ENCODE results near the gene RXRB. TPM values are rescaled to one million over a fixed set of nuclear protein-coding genes. Genes with fewer than 3 reads are reported as not detected.

The RXRB gene
- total RNA-seq, 2 donors from 2014 or later = 33.4 to 36.3 TPM

DNA sequence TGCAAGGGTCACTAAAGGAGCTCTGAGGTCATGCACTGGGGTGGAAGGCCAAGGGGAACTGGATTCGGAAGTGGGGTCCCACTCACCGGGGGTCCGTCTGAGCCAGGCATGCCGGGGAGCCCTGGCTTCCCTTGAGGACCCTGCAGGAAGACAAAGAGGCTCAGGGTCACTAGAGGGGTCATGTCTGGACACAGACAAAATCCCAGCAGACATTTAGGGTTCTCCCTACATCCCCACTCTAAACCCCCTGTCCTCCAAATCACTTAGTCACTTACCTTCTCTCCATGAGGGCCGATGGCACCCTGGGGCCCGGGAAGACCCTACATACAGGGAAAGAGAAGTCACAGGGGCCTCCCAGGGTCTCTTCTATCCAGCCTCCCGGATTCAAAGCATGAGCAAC lies 23.6 kb downstream of the RXRB start:
- H3K36me3 ChIP-seq = no peaks in the 10 kb centered on the region

DNA sequence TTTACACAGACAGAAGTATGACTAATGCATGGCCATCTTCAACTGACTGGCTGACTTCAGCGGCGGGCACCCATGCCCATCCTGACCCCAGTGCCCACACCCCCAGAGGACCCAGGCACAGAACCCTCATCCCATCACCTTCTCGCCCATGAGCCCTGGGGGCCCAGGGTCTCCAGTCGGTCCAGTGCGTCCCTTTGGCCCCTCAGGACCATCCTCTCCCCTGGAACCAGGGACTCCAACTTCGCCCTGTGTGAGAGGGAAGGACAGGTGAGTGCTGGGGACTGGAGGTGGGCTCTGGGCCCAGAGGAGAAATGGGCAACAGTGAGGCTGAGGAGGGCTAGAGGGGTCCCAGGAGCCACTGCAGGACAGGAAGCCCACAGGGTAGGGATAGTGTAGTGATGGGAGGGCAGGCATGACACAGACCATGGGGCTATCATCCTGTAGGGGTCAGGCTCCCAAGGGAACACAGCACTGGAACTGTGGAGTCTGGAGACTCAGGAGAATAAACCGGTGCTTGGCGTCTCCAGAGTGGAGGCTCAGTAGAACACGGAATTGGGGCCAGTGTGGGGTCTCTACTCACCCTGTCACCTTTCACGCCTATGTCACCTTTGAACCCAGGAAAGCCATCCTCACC lies 24.9 kb downstream of the RXRB start:
- no peak for DNase-seq
- no peaks in the 10 kb centered on the region for H3K27me3 ChIP-seq
- intact Hi-C loops (cut with DNase I) = no loop called here
- H3K9me3 ChIP-seq = no peaks in the 10 kb centered on the region
- TF ChIP-seq, protein P1, sequence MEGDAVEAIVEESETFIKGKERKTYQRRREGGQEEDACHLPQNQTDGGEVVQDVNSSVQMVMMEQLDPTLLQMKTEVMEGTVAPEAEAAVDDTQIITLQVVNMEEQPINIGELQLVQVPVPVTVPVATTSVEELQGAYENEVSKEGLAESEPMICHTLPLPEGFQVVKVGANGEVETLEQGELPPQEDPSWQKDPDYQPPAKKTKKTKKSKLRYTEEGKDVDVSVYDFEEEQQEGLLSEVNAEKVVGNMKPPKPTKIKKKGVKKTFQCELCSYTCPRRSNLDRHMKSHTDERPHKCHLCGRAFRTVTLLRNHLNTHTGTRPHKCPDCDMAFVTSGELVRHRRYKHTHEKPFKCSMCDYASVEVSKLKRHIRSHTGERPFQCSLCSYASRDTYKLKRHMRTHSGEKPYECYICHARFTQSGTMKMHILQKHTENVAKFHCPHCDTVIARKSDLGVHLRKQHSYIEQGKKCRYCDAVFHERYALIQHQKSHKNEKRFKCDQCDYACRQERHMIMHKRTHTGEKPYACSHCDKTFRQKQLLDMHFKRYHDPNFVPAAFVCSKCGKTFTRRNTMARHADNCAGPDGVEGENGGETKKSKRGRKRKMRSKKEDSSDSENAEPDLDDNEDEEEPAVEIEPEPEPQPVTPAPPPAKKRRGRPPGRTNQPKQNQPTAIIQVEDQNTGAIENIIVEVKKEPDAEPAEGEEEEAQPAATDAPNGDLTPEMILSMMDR (IDR thresholded peaks at IDR 0.05) = no peak
- H3K4me1 ChIP-seq = no peaks in the 10 kb centered on the region
- H3K27ac ChIP-seq = no peak overlapping the region
- no peak overlapping the region for H3K4me3 ChIP-seq
- no peak overlapping the region for H3K9ac ChIP-seq (ENCODE audit: low read depth in 2 of 2, low read length in 2 of 2)
- H3K36me3 ChIP-seq = no peaks in the 10 kb centered on the region

More for the DNA sequence above, 23.6 kb downstream of the RXRB start:
- H3K27me3 ChIP-seq = no peaks in the 10 kb centered on the region
- H3K27ac ChIP-seq = no peak overlapping the region
- no peaks in the 10 kb centered on the region for H3K9me3 ChIP-seq
- no peak overlapping the region for H3K4me3 ChIP-seq
- no peak overlapping the region for H3K9ac ChIP-seq (ENCODE audit: low read depth in 2 of 2, low read length in 2 of 2)
- intact Hi-C loops (cut with DNase I) = no loop called here
- TF ChIP-seq, protein P1 (IDR thresholded peaks at IDR 0.05) = no peak
- H3K4me1 ChIP-seq = no peaks in the 10 kb centered on the region
- DNase-seq = no peak

DNA sequence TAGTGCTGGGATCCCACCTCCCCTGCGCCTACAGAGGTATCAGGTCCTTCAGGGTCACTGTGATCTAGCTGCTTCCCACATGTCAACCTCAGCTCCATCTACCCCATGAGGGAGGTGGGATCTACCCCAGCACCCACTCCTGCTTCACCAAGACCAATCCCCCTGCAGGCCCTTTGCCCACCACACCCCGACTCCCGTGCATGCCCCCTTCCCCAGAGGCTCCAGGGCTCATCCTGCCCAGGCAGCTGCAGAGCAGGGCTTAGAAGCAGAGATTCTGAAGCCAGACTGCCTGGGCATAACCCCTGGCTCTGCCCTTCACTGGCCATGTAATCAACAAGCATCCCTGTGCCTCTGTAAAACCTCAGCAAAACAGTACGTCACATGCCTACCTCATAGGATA lies 25.7 kb downstream of the RXRB start:
- TF ChIP-seq, protein P1 (IDR thresholded peaks at IDR 0.05) = no peak
- Histone ChIP-seq H3K9me3 (no peaks in the 10 kb centered on the region), H3K36me3 (no peaks in the 10 kb centered on the region), H3K4me3 (no peak overlapping the region), H3K4me1 (no peaks in the 10 kb centered on the region), H3K9ac (ENCODE audit: low read depth in 2 of 2, low read length in 2 of 2) (no peak overlapping the region), H3K27ac (no peak overlapping the region), H3K27me3 (no peaks in the 10 kb centered on the region)
- no peak for DNase-seq
- intact Hi-C loops (cut with DNase I) = no loop called here

DNA sequence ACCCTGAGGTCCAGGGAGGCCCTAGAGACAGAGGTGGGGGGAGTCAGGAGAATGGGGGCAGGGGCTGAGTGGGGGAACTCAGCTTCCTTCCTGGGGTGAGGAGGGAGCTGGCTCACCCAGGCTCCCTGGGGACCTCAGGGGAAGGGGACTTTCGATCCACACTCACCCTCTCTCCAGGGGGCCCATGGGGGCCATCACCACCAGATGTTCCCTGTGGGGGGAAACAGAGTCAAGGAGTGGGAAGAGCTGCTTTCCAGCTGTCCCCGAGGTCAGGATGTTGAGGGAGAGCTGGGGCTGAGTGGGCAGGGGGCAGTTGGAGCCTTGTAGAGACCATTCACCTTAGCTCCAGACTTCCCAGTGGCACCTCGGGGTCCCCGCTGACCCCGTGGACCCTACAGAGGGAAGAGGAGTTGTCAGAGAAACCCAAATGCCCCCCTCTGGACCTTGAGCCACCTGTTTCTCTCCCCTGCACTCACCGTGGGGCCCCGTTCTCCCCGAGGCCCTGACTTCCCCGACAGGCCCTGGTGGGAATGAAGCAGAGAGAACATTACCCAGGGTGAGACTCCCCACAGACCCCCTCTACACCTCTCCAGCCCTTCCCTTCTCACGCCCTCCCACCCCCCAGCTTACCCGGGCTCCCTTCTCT lies 26.8 kb downstream of the RXRB start:
- TF ChIP-seq, protein P1 (IDR thresholded peaks at IDR 0.05) = no peak
- intact Hi-C loops (cut with DNase I) = no loop called here
- Histone ChIP-seq H3K9ac (ENCODE audit: low read depth in 2 of 2, low read length in 2 of 2) (no peak overlapping the region), H3K4me1 (no peaks in the 10 kb centered on the region), H3K27me3 (no peaks in the 10 kb centered on the region), H3K4me3 (no peak overlapping the region), H3K9me3 (no peaks in the 10 kb centered on the region), H3K27ac (no peak overlapping the region), H3K36me3 (no peaks in the 10 kb centered on the region)
- DNase-seq = no peak

DNA sequence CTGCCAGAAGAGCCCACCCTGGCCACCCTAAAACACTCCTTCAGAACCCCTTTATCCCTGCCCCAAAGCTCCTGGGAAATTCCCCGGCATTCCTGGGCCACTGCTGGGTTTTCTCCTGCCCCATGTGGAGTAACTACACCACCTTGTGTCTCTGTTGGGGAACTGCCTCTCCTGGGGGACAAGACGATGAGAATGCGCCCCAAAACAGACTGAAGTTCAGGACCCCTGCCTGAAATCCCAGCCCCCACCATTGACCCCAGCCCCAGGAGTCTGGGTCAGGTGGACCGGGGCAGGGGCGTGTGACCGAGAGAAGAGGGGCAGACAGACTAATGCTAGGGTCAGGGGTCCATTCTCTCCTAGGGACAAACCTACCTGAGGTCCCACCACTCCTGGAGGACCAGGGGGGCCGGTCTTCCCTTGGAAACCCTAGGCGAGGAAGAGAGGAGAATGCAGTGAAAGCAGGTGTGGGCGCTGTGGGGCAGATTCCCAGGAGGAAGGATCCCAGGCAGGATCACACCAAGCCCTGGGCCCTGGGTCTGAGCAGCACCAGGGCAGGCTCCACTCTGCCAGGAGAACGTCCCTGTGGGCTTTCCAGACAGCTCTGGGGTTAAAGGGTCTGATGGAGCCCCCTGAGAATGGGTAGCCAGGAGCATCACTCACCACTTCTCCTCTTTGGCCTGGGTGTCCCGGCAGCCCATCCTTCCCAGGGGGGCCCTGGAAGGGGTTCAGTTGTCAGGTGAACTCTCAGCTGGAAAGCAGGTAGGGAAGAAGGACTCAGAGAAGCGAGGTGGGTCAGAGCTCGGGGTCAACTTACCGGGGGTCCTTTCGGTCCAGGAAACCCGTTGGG lies 27.6 kb downstream of the RXRB start:
- TF ChIP-seq, protein P1 (IDR thresholded peaks at IDR 0.05) = peak; percentile 50
- DNase-seq = no peak
- intact Hi-C loops (cut with DNase I) = no loop called here
- no peaks in the 10 kb centered on the region for H3K27me3 ChIP-seq
- no peak overlapping the region for H3K9ac ChIP-seq (ENCODE audit: low read depth in 2 of 2, low read length in 2 of 2)
- H3K9me3 ChIP-seq = no peaks in the 10 kb centered on the region
- no peak overlapping the region for H3K27ac ChIP-seq
- H3K4me1 ChIP-seq = no peaks in the 10 kb centered on the region
- H3K36me3 ChIP-seq = no peaks in the 10 kb centered on the region
- no peak overlapping the region for H3K4me3 ChIP-seq

Data from colonic mucosa (tissue), 4 donors.